GM21360 (cell line): ENCODE data around the gene PTP4A1.
"Not testable (repeated sequence)": the region's sequence is repeated elsewhere in the genome, so short reads cannot be mapped to it uniquely, and the experiment has no call there.

Source experiments
- ATAC-seq: cut with Tn5 transposase; IDR thresholded peaks from one replicate; pipeline ENCODE4 v1.9.1; 2021; ENCODE audit warnings: mild to moderate bottlenecking, moderate library complexity; ENCODE audit not compliant: unreplicated experiment

The PTP4A1 gene

GRCh38 chr6:63581355-63582013 is 9.2 kb downstream of the PTP4A1 start:
- no peak for ATAC-seq

GRCh38 chr6:63582579-63583231 is 10.4 kb downstream of the PTP4A1 start:
- no peak for ATAC-seq

DNA sequence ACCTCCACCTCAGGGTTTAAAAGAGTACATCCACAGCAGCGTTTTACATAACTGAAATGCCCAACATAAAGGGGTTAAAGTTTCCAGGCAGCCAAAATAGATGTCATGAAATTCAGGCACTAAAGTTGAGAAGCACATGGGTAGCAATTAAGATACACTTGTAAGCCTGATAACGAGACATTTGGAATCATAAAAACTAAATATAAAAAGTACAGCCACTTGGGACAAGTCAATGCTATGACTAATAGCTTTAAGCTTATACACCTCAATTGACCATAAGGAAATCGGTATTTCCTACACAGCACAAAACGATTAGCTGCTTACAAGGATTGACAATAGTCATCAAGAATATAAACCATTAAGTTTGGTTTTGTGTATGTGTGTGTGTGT is 11.8 kb downstream of the PTP4A1 start:
- no peak for ATAC-seq

DNA sequence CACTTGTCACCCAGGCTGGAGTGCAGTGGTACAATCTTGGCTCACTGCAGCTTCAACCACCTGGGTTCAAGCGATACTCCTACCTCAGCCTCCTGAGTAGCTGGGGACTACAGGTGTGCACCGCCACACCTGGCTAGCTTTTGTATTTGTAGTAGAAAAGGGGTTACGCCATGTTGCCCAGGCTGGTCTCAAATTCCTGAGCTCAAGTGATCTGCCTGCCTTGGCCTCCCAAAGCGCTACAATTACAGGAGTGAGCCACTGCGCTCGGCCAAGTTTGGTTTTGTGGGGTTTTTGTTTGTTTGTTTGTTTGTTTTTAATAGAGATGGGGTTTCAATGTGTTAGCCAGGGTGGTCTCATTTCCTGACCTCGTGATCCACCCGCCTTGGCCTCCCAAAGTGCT is 12.3 kb downstream of the PTP4A1 start:
- ATAC-seq: no peak

DNA sequence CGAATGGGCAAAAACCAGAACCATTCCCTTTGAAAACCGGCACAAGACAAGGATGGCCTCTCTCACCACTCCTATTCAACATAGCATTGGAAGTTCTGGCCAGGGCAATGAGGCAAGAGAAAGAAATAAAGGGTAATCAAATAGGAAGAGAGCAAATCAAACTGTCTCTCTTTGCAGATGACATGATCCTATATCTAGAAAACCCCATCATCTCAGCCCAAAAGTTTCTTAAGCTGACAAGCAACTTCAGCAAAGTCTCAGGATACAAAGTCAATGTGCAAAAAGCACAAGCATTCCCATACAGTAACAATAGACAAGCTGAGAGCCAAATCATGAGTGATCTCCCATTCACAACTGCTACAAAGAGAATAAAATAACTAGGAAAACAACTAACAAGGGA is 13.4 kb downstream of the PTP4A1 start:
- not testable (repeated sequence) for ATAC-seq

DNA sequence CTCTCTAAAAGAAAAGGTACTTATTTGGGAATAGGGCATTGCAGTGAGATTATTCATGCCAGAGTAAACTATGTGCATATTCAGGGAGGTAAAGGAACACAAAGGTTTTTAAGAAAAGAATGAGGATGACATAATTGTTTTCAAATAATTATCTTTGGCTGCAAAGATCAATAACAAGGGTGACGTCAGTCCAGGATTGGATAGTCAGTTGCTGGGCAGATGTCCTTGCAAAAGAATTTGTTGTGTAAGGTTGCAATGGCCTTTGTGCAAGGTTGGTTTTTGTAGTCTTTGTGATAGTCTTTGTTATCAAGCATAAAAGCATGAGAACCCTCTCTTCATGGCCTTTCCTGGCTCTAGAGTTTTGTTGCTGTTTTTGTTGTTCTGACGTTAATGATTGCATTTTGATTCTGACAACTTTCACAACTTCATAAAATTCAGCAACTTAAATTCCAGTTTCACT is 17.7 kb downstream of the PTP4A1 start:
- ATAC-seq: no peak

DNA sequence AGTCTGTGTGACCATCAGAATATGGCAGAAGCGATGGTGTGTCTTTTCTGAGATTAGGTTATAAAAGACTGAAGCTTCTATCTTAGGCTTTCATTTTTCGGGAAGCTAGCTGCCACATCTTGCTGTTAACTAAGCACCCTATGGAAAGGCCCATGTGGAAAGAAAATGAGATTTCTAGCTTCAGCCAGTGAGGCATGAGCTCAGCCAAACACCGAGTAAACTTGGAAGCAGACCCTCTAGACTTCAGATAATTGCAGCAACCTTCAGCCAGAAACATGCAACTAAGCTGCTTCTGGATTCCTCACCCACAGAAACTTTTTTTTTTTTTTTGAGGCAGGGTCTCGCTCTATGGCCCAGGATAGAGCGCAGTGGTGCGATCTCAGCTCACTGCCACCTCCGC is 20.6 kb downstream of the PTP4A1 start:
- ATAC-seq: no peak

- no peak for ATAC-seq
Measured at GRCh38 chr6:63597141-63598048, 25.1 kb downstream of the PTP4A1 start.

DNA sequence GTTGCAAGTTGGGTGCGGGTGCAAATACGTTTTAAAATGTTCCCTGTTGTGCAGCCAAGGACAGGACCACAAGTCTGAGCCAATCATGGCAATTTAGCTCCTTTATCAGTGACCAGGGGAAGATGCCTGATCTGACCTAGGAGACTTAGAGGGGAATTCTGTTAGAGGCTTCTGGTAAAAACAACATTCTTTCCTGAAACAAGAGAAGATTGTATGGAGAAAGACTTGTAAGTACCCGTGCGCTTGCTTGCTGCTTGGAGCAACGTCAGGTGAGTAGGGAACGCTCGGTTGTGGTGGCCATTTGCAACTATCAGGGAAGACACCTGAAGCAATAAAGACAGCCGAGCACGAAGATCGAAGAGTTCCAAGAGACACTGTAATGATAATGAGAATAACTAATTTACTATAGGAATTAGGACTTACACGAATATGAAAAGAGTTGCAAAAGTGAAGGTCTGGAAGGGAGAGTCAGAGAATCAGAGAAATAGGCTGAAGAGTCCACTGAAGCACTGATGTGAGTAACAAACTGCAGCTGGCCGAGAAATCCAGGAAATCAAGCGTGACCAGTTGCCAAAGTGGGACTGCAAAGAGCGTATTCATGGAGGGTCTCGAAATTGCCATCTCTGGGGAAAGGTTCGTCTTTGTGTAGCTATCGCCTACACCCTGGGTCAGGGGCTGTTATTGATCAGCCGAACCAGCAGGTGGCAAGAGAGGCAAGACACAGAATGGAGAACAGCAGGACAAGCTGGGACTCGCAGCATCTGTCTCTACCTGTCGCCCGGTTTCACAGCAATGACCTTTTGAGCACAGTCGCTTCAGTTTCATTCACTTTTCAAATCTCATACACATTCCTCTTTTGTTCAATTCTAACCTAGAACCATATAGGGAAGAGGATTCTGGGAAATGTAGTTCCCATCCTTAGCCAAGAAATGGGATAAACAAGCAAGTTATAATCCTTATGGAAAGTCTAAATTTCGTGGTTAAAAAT is 26.1 kb downstream of the PTP4A1 start:
- ATAC-seq: peak; percentile 99

- no peak for ATAC-seq
Measured at GRCh38 chr6:63599243-63599642, 27.0 kb downstream of the PTP4A1 start.

GRCh38 chr6:63600136-63600535 is 27.9 kb downstream of the PTP4A1 start:
- ATAC-seq: no peak

GRCh38 chr6:63609231-63609630 is 37.0 kb downstream of the PTP4A1 start:
- ATAC-seq: no peak

DNA sequence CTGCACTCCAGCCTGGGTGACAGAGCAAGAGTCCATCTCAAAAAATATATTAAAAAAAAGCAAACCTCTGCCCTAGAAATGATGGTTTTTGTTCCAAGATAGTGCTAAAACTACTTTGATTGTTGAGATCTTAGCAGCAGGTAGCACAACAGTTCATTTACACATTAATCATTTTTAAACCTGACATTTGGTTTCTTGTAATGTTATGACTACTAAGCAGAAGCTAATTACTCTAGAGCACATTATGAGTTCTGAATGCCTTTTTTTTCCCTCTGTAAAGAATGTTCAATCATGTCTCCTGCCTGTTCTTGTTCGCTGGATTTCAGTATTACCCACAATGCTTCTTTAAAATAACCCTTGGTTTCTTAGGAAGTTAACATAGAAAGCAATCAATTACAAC is 38.7 kb downstream of the PTP4A1 start:
- ATAC-seq: no peak

DNA sequence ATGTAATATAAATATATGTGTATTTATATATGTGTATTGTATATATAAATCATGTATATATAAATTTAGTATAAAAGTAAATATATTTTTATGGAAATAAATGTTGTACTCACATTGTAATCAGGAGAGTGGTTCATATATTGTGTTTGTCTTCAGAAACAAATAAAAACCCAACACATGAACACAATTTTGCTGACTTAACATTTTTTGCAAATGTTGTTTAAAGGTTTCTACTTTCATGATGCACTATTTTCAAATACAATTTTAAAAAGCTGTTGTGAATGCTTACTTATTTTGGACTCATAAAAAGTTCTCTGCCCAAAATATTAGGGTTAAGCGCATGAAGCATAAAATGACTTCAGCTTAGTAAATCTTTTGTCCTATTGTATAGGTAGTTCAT is 39.3 kb downstream of the PTP4A1 start:
- no peak for ATAC-seq

GRCh38 chr6:63615590-63615989 is 43.3 kb downstream of the PTP4A1 start:
- no peak for ATAC-seq
